NCI-H69 (cell line): Measurements from ENCODE around the gene SYT2.
"Not testable (repeated sequence)": the region's sequence is repeated elsewhere in the genome, so short reads cannot be mapped to it uniquely, and the experiment has no call there.

Experiments
- DNase-seq: peaks from one replicate; lab custom pipeline; 2025; lab: John Stamatoyannopoulos, UW

SYT2 gene

DNA sequence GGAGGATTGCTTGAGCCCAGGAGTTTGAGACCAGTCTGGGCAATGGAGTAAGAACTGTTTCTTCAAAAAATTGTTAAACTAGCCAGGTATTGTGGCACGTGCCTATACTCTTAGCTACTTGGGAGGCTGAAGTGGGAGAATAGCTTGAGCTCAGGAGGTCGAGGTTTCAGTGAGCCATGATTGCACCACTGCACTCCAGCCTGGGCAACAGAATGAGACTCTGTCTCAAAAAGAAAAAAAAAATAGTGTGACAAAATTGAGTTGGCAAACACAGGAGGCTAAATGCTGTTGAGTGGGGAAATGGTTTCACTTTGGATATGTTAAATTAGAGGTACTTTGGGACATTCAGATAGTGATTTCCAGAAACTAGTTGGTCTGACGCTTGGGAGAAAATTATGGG lies 163.9 kb downstream of the SYT2 start:
- not testable (repeated sequence) for DNase-seq

DNA sequence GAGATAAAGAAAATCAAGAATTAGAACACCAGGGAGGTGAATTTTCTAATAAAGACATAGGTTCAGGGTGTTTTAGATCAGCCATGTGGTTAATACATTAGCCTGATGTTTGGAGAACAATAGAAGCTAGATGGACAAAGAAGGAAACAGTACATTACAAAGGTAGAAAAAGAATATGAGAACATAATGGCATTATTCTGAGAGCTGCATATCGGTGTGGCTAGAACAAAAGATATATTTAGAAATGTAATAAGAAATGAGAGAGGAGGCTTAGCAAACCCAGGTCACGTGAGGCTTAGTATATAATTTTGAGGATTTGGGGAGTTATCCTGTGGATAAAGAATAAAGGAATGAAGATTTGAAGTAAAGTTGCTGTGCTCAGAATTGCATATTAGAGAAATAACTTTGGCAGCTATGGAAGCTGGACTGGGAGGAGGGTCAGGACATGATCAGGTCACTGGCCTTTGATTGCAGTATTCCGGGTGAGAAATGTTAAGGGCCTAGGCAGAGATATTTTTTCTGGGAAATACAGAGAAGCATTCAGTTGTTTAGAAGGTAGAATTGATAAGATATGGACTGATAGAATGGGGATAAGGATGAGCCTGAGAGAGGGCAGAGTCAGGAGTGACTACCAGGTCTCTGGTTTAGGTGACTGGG lies 164.5 kb downstream of the SYT2 start:
- not testable (repeated sequence) for DNase-seq

DNA sequence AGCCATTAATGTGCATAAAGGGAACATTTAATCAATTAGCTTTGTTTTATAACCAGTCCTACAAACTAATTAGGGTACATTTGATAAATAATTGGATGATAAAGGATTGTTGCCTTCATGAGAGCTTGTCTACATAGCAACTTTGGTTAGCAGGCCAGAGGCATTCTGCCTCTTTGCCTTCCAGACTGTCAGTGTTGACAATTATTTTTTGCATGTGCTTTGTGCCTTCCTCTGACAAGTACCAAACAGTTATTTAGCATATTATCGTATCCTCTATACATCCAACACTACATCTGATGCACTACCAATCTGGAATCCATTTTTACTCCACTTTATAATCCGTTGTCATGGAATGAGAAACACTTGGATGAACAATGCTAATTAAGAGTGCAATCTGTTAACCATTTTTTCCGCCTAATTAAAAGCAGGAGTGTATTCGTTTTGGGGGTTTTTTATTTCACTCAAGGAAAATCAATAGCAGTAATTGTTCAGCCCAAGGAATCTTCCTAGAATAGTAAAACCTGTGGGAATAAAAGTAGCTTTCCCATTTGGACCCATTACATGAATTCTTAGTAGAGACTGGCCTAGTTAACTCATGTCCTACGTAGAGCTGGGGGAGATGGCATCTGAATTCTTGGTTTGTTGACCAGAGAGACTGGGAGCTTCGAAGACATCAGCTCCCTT lies 165.3 kb downstream of the SYT2 start:
- DNase-seq = peak; percentile 26

DNA sequence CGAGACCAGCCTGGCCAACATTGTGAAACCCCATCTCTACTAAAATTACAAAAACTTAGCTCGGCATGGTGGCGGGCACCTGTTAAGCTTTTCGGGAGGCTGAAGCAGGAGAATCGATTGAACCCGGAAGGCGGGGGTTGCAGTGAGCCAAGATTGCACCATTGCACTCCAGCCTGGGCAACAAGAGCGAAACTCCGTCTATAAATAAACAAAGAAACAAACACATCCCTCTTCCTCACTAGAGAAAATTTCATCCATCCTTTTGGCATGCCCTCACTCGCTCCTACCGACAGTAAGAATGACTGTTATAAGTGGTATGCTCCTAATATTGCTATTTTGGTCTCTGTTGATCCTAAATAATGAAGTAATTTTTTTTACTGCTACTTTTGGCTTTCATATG lies 166.7 kb downstream of the SYT2 start:
- DNase-seq = not testable (repeated sequence)

DNA sequence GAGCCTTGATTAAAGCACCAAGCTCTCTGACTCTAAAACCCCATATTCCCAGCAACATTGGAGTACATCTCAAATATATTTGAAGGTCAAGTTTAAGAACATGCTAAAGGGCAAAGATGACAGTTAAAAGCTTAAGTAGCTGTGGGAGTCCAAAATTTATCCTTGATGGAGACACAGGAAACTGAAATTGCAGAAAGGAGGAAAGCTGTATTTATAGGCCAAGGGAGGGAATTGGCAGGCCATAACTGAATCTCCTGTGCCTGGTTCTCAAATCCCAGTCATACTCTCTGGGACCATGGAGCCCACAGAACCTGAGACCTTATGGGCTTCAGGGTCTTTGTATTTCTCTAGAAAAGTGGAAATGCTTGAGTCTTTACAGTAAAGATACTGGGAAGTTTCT lies 167.8 kb downstream of the SYT2 start:
- not testable (repeated sequence) for DNase-seq

DNA sequence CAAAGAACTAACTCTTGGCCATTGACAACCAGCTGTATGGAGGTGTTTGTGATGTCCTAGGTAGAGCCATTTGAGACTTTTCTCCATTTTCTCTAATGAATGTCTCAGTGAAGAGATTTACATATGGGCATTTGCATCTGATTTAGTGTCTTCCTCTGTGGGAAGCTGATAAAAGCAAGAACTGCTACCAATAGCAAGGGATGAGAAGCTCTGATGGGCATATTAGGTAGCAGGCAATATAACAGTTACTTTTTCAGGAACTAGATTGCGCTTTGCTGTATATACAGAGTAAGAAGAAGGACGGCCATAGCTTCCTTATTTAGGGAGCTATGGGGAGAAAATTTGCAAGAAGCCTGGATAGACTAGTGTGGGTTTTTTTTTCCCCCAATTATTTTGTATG lies 169.4 kb downstream of the SYT2 start:
- not testable (repeated sequence) for DNase-seq
